ENCODE measurements around the gene MAN1A1.

Gene MAN1A1

DNA sequence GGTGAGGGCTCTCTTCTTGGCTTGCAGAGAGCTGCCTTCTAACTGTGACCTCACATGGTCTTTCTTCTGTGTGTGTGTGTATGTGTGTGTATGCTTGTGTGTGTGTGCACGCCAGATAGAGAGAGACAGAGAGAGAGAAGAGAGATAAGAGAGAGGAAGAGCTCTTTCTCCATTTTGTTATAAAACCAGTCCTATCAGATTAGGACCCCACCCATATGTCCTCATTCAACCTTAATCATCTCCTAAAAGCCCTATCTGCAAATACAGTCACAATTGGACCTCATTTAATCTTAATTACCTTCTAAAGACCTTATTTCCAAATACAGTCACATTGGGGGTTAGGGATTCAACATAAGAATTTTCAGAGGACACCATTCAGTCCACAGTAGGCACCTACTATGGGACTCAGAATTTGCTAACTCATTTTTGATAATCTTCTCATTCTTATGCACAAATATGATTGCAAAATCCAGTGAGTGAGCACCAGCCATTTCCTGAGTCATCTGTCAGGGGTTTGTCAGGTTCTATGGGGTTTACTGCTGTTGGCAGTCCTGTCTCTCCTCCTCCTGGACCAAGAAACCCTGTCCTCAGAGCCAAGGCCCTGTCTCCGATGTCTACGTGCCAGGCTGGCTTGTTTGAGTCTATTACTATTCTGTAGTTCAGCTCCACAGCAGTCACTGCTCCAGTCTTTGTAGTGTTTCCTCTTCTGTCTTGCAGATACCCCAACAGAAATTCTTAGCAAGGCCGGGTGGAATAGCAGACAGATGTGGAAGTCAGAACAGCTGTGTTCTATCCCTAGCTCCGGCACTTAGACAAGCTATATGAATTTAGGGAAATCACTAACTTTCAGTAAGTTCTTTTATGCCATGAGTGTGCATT, 212.1 kb downstream of the MAN1A1 start:
- DNase-seq, result no peak

DNA sequence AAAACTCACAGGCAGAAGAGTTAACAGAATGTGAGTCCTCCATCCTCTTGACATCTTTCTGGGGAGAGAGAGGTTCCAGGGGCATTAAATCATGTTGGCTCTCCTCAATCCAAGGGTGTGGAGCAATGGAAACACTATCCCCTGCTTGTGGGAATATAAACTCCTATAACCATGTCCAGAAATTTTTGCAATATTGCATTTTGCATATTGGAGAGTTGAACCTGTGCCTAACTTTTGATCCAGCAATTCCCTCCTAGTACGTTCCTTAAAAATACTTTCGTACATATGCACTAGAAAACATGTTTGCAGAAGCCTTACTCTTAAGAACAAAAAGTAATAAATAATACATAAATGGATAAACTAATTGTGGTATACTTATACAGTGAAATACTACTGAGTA, 214.8 kb downstream of the MAN1A1 start:
- DNase-seq, result no peak

DNA sequence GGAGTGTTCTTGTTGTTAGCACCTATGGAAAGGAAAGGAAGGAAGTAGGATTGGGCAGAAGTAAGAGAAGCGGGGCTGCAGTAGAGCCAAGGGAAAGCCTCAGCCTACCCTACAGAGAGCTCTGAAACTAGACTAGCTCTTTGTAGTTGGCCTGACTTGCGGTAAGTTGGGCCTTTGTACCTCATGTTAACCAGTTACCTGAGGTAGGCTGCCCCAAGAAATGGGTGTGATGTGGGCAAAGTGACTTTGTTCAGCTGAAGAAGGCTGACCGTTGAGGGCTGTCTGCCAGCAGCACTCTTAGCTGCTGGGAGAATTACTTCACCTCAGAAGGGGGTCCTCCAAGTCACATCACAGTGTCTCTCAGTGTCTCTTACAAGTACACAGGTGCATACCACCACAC, 216.2 kb downstream of the MAN1A1 start:
- no peak for DNase-seq

DNA sequence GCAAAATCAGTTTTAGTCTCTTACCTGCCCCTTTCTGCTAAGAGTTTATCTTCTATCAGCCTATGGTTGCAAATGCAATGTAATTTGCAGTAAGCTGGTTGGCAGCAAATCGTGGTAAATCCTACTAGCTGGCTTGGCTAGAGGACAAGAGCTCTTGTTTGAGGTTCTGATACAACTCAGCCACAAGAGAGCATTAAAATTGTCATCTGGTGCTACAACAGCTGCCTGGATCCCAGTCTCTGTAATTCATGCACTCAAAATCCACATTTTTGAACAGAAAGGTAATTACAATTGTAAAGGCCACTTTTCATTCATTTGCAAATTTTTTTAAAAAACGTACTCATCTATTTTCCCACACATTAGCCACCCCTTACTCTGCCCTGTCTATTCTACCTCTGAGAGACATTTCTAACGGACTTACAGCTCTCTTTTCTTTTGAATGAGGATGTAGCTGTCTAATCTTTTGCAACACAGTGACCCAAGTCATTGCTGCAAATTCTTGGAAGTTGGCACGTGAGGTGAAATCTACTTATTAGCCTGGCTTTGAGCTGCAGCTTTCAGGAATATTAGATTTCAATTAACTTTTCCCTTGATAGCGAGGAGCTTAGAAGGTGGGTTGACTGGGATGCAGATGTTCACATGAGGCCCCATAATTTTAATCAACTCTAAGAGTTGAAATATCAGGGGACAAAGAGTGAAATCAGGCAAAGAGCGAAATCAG, 217.1 kb downstream of the MAN1A1 start:
- DNase-seq, result no peak

DNA sequence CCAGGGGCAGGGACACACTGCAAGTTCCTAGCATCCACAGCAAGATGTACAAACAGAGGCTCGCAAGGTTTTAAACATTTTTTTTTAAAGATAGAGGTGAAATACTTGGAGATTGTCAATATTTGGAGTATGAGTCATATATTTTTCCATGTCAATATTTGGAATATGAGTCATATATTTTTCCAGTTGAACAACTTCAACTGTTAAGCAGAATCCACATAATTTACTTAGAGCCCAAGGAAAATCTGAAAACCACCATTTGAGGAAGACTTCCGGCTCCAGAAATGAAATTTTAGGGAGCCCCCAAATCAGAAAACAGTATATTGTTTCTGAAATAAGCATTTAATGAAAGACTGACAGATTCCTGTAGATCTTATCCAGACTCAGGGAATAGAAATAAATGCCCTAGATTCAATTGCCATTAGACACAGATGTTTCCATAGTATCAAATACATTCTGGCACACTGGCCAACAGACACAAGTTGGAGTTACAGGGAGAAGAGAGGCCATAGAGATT, 219.5 kb downstream of the MAN1A1 start:
- no peak for DNase-seq

DNA sequence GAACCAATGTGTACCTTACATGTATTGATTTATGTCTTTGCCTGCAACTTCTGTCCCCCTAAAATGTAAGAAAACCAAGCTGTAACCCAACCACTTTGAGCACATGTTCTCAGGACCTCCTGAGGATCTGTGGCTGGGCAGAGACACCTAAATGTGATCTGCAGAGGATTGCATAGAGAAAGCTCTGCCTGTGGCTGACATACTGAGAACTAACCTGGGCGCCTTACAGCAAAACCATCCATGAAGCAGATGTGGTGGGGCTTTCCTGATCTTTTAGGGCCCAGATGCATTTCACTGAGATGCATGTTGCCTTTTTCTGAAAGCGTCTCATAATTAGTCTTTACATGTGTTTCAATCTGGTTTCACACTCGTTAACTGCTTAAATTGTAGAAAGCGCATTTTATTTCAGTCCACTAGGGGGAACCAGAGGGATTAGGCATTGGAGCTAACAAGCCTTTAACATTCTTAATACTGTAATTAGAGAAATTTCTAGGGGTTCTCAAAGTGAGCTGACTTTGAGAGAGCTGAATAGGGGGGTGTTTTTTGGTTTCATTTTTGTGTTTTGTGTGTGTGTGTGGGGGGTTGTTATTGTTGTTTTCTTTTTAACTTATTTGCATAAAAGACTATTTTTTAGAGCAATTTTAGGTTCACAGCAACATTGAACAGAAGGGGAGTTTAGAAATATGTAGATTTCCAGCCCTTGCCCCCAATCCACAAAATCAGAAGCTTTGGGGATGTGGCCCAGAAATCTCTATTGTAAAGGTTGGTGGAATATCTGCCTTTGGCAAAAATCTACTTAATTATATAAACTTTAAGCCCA, 220.2 kb downstream of the MAN1A1 start:
- DNase-seq, result no peak

DNA sequence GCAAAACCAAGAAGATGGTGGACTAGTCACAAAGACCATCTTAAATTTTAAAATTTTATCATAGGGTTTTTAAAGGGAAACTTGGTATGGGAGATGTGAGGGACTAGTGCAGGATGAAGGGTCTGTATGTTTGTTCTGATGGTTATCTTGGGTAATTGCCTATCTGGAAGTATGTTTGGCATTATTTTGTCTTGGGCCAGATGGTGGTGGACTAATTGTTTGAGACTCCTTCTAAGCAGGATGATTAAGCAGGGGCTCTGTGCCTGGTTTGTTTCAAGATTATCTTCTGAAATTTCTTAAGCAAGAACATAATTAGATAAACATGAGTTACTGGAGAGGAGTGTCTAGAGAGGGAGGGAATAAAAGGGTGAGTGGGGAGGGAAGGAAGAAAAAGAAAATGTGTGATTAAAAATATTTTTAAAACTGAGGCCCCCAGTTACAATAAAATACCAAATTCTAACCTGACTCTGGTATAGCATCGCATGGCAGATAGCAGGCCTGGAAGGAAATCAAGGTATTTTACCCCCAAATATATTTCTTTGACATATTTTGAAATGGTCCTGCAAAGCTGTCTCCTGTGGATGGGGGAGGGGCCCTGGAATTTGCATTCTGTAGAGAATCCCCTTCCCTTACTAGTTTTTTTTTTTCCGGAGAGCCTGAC, 221.2 kb downstream of the MAN1A1 start:
- no peak for DNase-seq

DNA sequence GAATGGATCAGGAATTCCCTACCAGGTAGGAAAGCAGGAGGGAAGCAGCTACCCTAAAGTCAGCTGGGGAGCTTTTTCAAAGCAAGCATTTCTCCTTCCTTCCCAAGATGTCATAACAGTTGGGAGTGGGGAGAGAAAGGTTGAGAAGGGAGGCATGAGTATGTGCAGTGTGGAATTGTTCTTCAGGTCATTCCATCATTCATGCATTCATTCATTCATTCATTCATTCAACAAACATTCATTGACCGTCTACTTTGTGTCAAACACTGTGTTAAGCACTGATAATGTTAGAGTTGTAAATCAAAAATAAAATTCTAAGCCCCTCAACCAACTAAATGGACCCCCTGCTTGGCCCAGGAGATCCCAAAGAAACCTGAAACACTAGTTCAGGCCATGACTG, 221.9 kb downstream of the MAN1A1 start:
- no peak for DNase-seq

Measured in right forelimb (tissue), 1 donor.